H1 (cell line): ENCODE results near the gene PJA1. TPM values are rescaled to one million over a fixed set of nuclear protein-coding genes. Genes with fewer than 3 reads are reported as not detected.

Experiments used
- CTCF ChIA-PET: fragments of 300-600 bp; sonication (Branson Sonifier 250); formaldehyde crosslinking; loops from one replicate; lab custom pipeline; 2021; ENCODE audit not compliant: partially characterized antibody; lab: Charles Lee
- POLR2A ChIA-PET: fragments of 300-600 bp; sonication (Branson Sonifier 250); formaldehyde crosslinking; loops from one replicate; lab custom pipeline; 2021; ENCODE audit warnings: inconsistent platforms; ENCODE audit not compliant: partially characterized antibody; lab: Charles Lee
- DNase-seq, 2 experiments: peaks; one replicate each; pipeline versions ENCODE4 v3.0.0 to v3.0.0-alpha.2; 2010 to 2022; ENCODE audit warnings: low spot score in 2 of 2, low read depth in 1 of 2, mixed read lengths in 1 of 2
- FAIRE-seq: peaks from 2 replicates; lab custom pipeline; 2011; peaks lifted over from hg19 to GRCh38; lab: Jason Lieb, UNC
- H2AFZ ChIP-seq: 2 replicates; pipeline ENCODE4 v1.8.1; 2012; ENCODE audit warnings: low read length, inconsistent platforms
- H2AK5ac ChIP-seq: 2 replicates; pipeline ENCODE4 v1.6.1; 2013; ENCODE audit warnings: low read depth, low read length
- H2BK120ac ChIP-seq: replicated peaks from 2 replicates; pipeline ENCODE3; 2013; ENCODE audit warnings: low read depth, low read length, inconsistent platforms
- H2BK12ac ChIP-seq: 2 replicates; pipeline ENCODE4 v1.6.1; 2013; ENCODE audit warnings: low read depth, low read length
- H2BK15ac ChIP-seq: 2 replicates; pipeline ENCODE4 v1.6.1; 2013; ENCODE audit warnings: low read length
- H2BK20ac ChIP-seq: 2 replicates; pipeline ENCODE4 v1.6.1; 2013; ENCODE audit warnings: low read length
- H2BK5ac ChIP-seq: 2 replicates; pipeline ENCODE4 v1.6.1; 2013; ENCODE audit warnings: low read depth, low read length
- H3K14ac ChIP-seq: 2 replicates; pipeline ENCODE4 v1.6.1; 2013; ENCODE audit warnings: inconsistent platforms; ENCODE audit not compliant: insufficient read length
- H3K18ac ChIP-seq: 2 replicates; pipeline ENCODE4 v1.6.1; 2013; ENCODE audit warnings: low read length; ENCODE audit errors: extremely low read depth
- H3K23ac ChIP-seq: 2 replicates; pipeline ENCODE4 v1.6.1; 2013; ENCODE audit warnings: inconsistent platforms; ENCODE audit not compliant: insufficient read length
- H3K23me2 ChIP-seq: 2 replicates; pipeline ENCODE4 v1.6.1; 2013; ENCODE audit warnings: low read depth, low read length
- H3K27ac ChIP-seq: 2 replicates; pipeline ENCODE4 v1.6.1; 2011; ENCODE audit warnings: low read depth, low read length, inconsistent platforms
- H3K27me3 ChIP-seq, 4 experiments: replicated peaks in 1 of 4; 1 replicate in 1 of 4; 2 replicates in 3 of 4; pipeline versions ENCODE4 v1.6.1 to v1.8.1; 2011 to 2013; ENCODE audit warnings: low read length in 3 of 4, mild to moderate bottlenecking in 3 of 4, inconsistent platforms in 2 of 4, mixed read lengths in 2 of 4, moderate library complexity in 1 of 4; ENCODE audit not compliant: control insufficient read depth in 3 of 4, insufficient read depth in 3 of 4; ENCODE audit errors: extremely low read depth in 1 of 4
- H3K36me3 ChIP-seq, 4 experiments: 2 replicates each; pipeline versions ENCODE4 v1.6.1 to v1.8.1; 2011 to 2013; ENCODE audit warnings: mild to moderate bottlenecking in 4 of 4, low read length in 3 of 4, moderate library complexity in 2 of 4, control low read depth in 1 of 4, inconsistent platforms in 1 of 4; ENCODE audit not compliant: insufficient read depth in 4 of 4, control insufficient read depth in 2 of 4
- H3K4ac ChIP-seq: replicated peaks from 2 replicates; pipeline ENCODE3; 2013; ENCODE audit warnings: low read length, low read depth, mixed read lengths, inconsistent platforms; ENCODE audit not compliant: insufficient read length
- H3K4me1 ChIP-seq, 4 experiments: replicated peaks in 1 of 4; 1 replicate in 1 of 4; 2 replicates in 3 of 4; pipeline versions ENCODE4 v1.6.1 to v1.8.1; 2011 to 2013; ENCODE audit warnings: low read length in 3 of 4, inconsistent platforms in 2 of 4, mixed read lengths in 1 of 4; ENCODE audit not compliant: insufficient read depth in 4 of 4, control insufficient read depth in 3 of 4
- H3K4me2 ChIP-seq, 2 experiments: 2 replicates each; pipeline versions ENCODE4 v1.6.1 to v1.8.1; 2011 to 2013; ENCODE audit warnings: low read depth in 2 of 2, low read length in 2 of 2, control low read depth in 1 of 2, inconsistent platforms in 1 of 2, mild to moderate bottlenecking in 1 of 2; ENCODE audit not compliant: insufficient read depth in 1 of 2
- H3K4me3 ChIP-seq, 4 experiments: fragments of 200-600, 300-600 bp in 1 of 4; sonication (generic), shearing (Covaris generic), sonication (Bioruptor Twin) in 1 of 4; 2 replicates each; pipeline versions ENCODE4 v1.5.1 to v1.8.1; 2011 to 2016; ENCODE audit warnings: low read length in 4 of 4, low read depth in 3 of 4, control low read depth in 2 of 4, inconsistent platforms in 2 of 4, mild to moderate bottlenecking in 2 of 4, mixed read lengths in 1 of 4, moderate library complexity in 1 of 4; ENCODE audit not compliant: insufficient read depth in 2 of 4; ENCODE audit errors: extremely low read depth in 1 of 4
- H3K56ac ChIP-seq: replicated peaks from 2 replicates; pipeline ENCODE3; 2013; ENCODE audit warnings: low read depth, mild to moderate bottlenecking, mixed read lengths, low read length, inconsistent platforms; ENCODE audit not compliant: insufficient read length
- H3K79me1 ChIP-seq: 2 replicates; pipeline ENCODE4 v1.6.1; 2013; ENCODE audit warnings: low read depth, low read length, control low read depth
- H3K79me2 ChIP-seq, 2 experiments: 2 replicates each; pipeline versions ENCODE4 v1.6.1 to v1.8.1; 2012 to 2013; ENCODE audit warnings: low read length in 2 of 2, mild to moderate bottlenecking in 2 of 2, inconsistent platforms in 1 of 2; ENCODE audit not compliant: insufficient read depth in 2 of 2, control insufficient read depth in 1 of 2
- H3K9ac ChIP-seq, 4 experiments: replicated peaks in 1 of 4; 1 replicate in 1 of 4; 2 replicates in 3 of 4; pipeline versions ENCODE4 v1.6.1 to v1.8.1; 2011 to 2013; ENCODE audit warnings: low read depth in 3 of 4, low read length in 3 of 4, control low read depth in 2 of 4, mild to moderate bottlenecking in 2 of 4, moderate library complexity in 2 of 4, inconsistent platforms in 1 of 4; ENCODE audit errors: extremely low read depth in 1 of 4
- H3K9me3 ChIP-seq, 2 experiments: 2 replicates each; pipeline versions ENCODE4 v1.6.1 to v1.8.1; 2012 to 2013; ENCODE audit warnings: mild to moderate bottlenecking in 2 of 2, moderate library complexity in 2 of 2, control low read depth in 1 of 2, inconsistent platforms in 1 of 2, low read depth in 1 of 2, low read length in 1 of 2, mixed read lengths in 1 of 2; ENCODE audit not compliant: insufficient read depth in 2 of 2
- H4K20me1 ChIP-seq, 2 experiments: replicated peaks in 1 of 2; 2 replicates each; pipeline versions ENCODE3 to v1.8.1; 2011 to 2013; ENCODE audit warnings: inconsistent platforms in 2 of 2, low read length in 2 of 2, mild to moderate bottlenecking in 1 of 2; ENCODE audit not compliant: insufficient read depth in 2 of 2, control insufficient read depth in 1 of 2
- H4K5ac ChIP-seq: 2 replicates; pipeline ENCODE4 v1.6.1; 2013; ENCODE audit warnings: low read length, low read depth, mixed read lengths, inconsistent platforms; ENCODE audit not compliant: insufficient read length
- H4K8ac ChIP-seq: 2 replicates; pipeline ENCODE4 v1.8.0; 2013; ENCODE audit warnings: mild to moderate bottlenecking, moderate library complexity, low read length, inconsistent platforms; ENCODE audit not compliant: insufficient read depth; ENCODE audit errors: extremely low read depth
- H4K91ac ChIP-seq: replicated peaks from 2 replicates; pipeline ENCODE3; 2013; ENCODE audit warnings: low read length, mixed read lengths, inconsistent platforms; ENCODE audit not compliant: insufficient read length
- CREB1 ChIP-seq: IDR thresholded peaks from 2 replicates; pipeline ENCODE4 v1.6.1; 2012; ENCODE audit warnings: inconsistent platforms
- EP300 ChIP-seq, 2 experiments: IDR thresholded peaks; 1 replicate in 1 of 2; 2 replicates in 1 of 2; pipeline ENCODE4 v1.6.1; 2011 to 2012; ENCODE audit warnings: low read depth in 2 of 2, low read length in 2 of 2, mild to moderate bottlenecking in 2 of 2, borderline replicate concordance in 1 of 2, inconsistent platforms in 1 of 2, moderate library complexity in 1 of 2
- HDAC2 ChIP-seq, 2 experiments: fragments of 300-600 bp in 1 of 2; sonication (generic) in 1 of 2; IDR thresholded peaks; 2 replicates each; pipeline ENCODE4 v1.6.1; 2011 to 2012; ENCODE audit warnings: low read depth in 2 of 2, low read length in 2 of 2, mild to moderate bottlenecking in 2 of 2, moderate library complexity in 2 of 2, borderline replicate concordance in 1 of 2, inconsistent platforms in 1 of 2
- HDAC6 ChIP-seq: IDR thresholded peaks from one replicate; pipeline ENCODE4 v1.7.1; 2012; ENCODE audit warnings: low read depth, mild to moderate bottlenecking, inconsistent platforms, low read length, moderate library complexity
- KDM1A ChIP-seq: fragments of 200-600, 300-600 bp; sonication (generic); IDR thresholded peaks from 2 replicates; pipeline ENCODE4 v1.7.1; 2016; ENCODE audit warnings: mild to moderate bottlenecking, low read length, borderline replicate concordance
- NANOG ChIP-seq: IDR thresholded peaks from 2 replicates; pipeline ENCODE4 v1.6.1; 2011; ENCODE audit warnings: low read length, low read depth, mild to moderate bottlenecking, inconsistent platforms; ENCODE audit not compliant: insufficient read depth, poor library complexity, severe bottlenecking
- PHF8 ChIP-seq: fragments of 200-600 bp; sonication (generic); conservative IDR thresholded peaks from 2 replicates; pipeline ENCODE4 v1.7.1; 2012; ENCODE audit warnings: low read depth, mild to moderate bottlenecking, inconsistent platforms, low read length, moderate library complexity
- RXRA ChIP-seq: IDR thresholded peaks from 2 replicates; pipeline ENCODE4 v1.6.1; 2011; ENCODE audit warnings: low read depth, mild to moderate bottlenecking, low read length, moderate library complexity; ENCODE audit not compliant: insufficient read depth
- TAF7 ChIP-seq: optimal IDR thresholded peaks from 2 replicates; pipeline ENCODE3; 2011; ENCODE audit warnings: low read depth, mild to moderate bottlenecking, inconsistent platforms, low read length, moderate library complexity, borderline replicate concordance
- WGBS, 2 experiments: shearing (Covaris generic) in 1 of 2; methylation state at CpG; one replicate each; pipeline versions ENCODE4 v1.1.6 to v1.1.7; 2013 to 2015; ENCODE audit warnings: low lambda C conversion rate in 2 of 2, mixed read lengths in 2 of 2, inconsistent platforms in 1 of 2, low coverage in 1 of 2, missing lambda C conversion rate in 1 of 2; ENCODE audit not compliant: insufficient replicate concordance in 2 of 2, insufficient coverage in 1 of 2, insufficient read length in 1 of 2; ENCODE audit errors: extremely low coverage in 1 of 2, missing lambda C conversion rate in 1 of 2; 5-methylcytosine and 5-hydroxymethylcytosine counted together
- polyA plus RNA-seq, 7 experiments: library from polyadenylated mRNA; depleted of rRNA in 3 of 7; stranded (reverse) in 5 of 7; unstranded in 2 of 7; fragments of >200 nt in 5 of 7; fragments of 200-250 nt in 2 of 7; gene quantifications; 1 replicate in 5 of 7; 2 replicates in 1 of 7; 4 replicates in 1 of 7; pipeline versions ENCODE4 v1.2.1 to v1.2.3, GENCODE V29; 2011 to 2013; ENCODE audit warnings: missing spikeins in 2 of 7, mixed read lengths in 2 of 7
- total RNA-seq: library from RNA; stranded (reverse); fragmentation: NEBNext Ultra II Directional; extraction: Animal tissue kit (Norgen Biotek cat#: 25700); gene quantifications from 2 replicates; pipeline ENCODE4 v1.2.1, GENCODE V29; 2021
- TF ChIP-seq, protein P1 (sequence below): IDR thresholded peaks from 2 replicates; pipeline ENCODE4 v1.6.1; 2012; ENCODE audit warnings: inconsistent platforms

The PJA1 gene
- total and polyA plus RNA-seq, 2 of the 8 experiments (the other 6 are each of a cell fraction or from before 2014, with no cell fraction given) = 25.7 to 37.0 TPM

DNA sequence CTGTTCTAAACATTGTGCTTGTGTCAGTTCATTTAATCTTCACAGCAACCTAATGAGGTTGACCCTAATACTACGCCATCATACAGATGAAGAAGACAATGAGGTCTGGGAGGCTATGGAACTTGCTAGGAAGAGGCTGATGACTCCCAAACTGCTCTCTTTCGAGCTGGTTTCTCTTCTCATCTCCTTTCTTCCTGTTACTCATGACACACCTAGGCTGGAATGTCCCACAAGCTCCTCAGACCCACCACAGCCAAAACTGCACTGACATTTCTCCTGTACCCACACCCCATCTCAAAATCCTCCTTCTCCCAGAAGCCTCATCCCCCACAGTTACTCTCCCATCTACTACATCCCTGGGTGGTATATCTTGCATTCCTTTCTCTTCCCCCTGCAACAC is 27.4 kb upstream of the PJA1 start:
- Histone ChIP-seq H3K18ac (no peak overlapping the region), H3K9me3 (no peaks in the 10 kb centered on the region), H2BK15ac (no peak overlapping the region), H2BK120ac (no peak overlapping the region), H2BK5ac (no peak overlapping the region), H4K20me1 (no peaks in the 10 kb centered on the region), H3K36me3 (no peaks in the 10 kb centered on the region), H2AK5ac (no peak overlapping the region), H4K91ac (no peak overlapping the region), H2BK20ac (no peak overlapping the region), H3K23ac (no peak overlapping the region), H3K23me2 (no peaks in the 10 kb centered on the region), H3K4me2 (no peak overlapping the region), H3K14ac (no peak overlapping the region), H3K56ac (no peak overlapping the region), H3K27ac (no peak overlapping the region), H2BK12ac (no peak overlapping the region), H3K27me3 (no peaks in the 10 kb centered on the region), H3K9ac (no peak overlapping the region), H3K79me1 (no peaks in the 10 kb centered on the region), H3K4me3 (no peak overlapping the region), H2AFZ (no peak overlapping the region), H3K4me1 (no peaks in the 10 kb centered on the region; a peak in 1 of 7 replicates), H3K4ac (no peak overlapping the region), H3K79me2 (no peaks in the 10 kb centered on the region), H4K8ac (no peak overlapping the region), H4K5ac (no peak overlapping the region)
- no peak for DNase-seq
- POLR2A ChIA-PET = no interaction called here
- WGBS, 2 experiments = 94% methylated on average over 2 of the region's 2 CpGs; no CpG with 5 or more reads in 1 of the 2 experiments
- FAIRE-seq = no peak
- CTCF ChIA-PET = interaction anchor here (1.1 kb wide), 1 partner anchor 34 kb away, joined by 3 read pairs; no protein-coding TSS in a partner anchor
- TF ChIP-seq CREB1 (no peak), NANOG (no peak), KDM1A (no peak), HDAC2 (IDR thresholded peaks at IDR 0.05; ENCODE audit: borderline replicate concordance in 1 of 2, low read depth in 2 of 2, low read length in 2 of 2) (no peak), PHF8 (no peak), RXRA (no peak), TAF7 (no peak), HDAC6 (no peak), EP300 (IDR thresholded peaks at IDR 0.05; ENCODE audit: borderline replicate concordance in 1 of 2, low read depth in 2 of 2, low read length in 2 of 2) (no peak)
- TF ChIP-seq, protein P1, sequence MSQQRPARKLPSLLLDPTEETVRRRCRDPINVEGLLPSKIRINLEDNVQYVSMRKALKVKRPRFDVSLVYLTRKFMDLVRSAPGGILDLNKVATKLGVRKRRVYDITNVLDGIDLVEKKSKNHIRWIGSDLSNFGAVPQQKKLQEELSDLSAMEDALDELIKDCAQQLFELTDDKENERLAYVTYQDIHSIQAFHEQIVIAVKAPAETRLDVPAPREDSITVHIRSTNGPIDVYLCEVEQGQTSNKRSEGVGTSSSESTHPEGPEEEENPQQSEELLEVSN = no peak
